Stimulated activated CD8-positive, alpha-beta memory T cell treated with anti-CD3 and anti-CD28 coated beads, Interleukin-12 subunit alpha, Interleukin-12 subunit beta, amount 100 ng/mL, for 24 hours (primary cell): ENCODE results near the gene DDX1.

Experiments used
- DNase-seq: peaks from one replicate; pipeline ENCODE4 v3.0.0-alpha.2; 2020; ENCODE audit errors: extremely low read depth

The DDX1 gene

DNA sequence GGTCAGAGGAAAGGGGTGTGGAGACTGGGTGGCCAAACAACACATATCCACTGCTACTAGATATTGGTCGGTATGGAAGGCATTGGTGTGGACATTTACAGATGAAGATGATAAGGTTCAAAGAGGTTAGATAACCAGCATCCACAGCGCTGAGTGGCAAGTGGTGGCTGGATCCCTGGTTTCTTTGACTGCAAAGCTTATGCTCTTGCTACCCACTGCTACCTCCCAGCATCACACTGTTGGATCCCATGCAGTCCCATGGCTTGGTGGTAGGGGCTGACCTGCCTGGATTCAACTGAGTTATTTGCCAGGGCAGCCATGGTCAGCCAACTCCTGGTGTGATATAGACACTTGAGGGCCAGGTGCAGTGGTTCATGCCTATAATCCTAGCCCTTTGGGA is 53.6 kb downstream of the DDX1 start:
- no peak for DNase-seq

DNA sequence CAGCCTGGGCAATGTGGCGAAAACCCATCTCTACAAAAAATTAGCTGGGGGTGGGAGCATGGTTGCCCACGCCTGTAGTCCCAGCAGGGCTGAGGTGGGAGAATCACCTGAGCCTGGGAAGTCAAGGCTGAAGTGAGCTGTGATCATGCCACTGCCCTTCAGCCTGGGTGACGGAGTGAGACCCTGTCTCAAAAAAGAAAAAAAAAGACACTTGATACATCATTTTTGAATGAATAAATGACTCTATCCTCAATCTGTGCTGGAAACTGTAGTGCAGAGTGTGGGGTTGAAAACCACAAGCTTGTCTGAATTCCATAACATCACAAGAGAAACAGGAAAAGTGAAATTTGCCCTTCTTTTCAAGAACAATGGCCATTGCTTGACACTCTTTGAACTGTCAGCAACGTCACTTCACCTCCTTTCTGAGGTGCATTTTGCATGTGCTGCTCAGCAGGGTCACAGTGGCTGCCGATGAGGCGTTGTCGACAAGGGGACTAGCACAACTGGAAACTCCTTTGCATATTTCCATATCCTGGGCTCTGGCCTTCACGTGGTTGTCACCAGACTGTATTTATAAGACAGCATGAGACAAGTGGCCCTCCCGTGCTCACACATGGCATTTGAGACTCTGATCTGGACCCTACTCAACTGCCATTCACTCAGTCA is 54.2 kb downstream of the DDX1 start:
- DNase-seq: no peak

DNA sequence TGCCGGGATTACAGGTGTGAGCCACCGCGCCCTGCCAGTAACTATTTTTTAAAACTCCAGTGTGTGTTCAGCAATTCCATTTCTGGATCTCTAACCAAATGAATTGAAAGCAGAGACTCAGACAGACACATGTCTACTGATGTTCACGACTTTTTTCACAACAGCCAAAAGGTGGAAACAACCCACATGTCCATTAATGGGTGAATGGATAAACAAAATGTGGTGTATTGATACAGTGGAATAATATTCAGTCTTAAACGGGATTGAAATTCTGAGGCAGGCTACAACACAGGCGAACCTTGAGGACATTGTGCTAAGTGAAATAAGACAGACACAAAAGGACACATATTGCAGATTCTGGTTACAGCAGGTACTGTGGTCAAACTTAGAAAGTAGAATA is 55.0 kb downstream of the DDX1 start:
- no peak for DNase-seq

DNA sequence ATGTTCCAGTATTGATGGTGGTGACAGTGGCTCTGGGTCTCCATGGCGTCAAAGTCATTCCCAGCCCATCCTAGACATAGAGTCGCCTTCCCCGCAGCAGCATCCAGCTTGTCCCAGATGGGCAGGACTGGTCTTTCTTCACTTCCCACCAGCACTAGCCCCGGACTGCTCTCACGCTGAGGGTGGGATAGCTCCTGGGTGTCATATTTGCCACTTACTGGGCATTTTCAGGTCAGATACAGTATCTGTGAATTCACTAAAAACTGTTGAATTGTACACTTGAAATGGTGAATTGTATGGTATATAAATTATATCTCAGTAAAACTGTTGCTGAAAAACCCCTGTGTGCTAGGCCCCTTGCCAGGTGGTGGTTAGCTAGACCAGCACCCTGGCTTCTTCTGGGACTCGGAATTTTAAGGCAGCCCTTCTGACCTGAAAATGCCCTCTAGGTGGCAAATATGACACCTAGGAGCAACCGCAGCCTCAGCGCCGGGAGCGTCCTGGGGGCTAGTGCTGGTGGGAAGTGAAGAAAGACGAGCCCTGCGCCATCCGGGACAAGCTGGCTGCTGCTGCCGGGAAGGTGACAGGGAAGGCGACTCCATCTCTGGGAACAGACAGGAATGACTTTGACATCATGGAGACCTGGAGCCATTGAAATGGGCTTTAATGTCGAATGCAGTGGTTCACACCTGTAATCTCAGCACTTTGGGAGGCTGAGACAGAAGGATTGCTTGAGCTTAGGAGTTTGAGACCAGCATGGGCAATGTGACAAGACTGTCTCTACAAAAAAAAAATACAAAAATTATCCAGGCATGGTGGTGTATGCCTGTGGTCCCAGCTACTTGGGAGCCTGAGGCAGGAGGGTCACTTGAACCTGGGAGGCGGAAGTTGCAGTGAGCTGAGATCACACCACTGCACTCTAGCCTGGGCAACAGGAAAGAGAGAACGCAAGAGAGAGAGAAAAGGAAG is 56.2 kb downstream of the DDX1 start:
- DNase-seq: no peak

DNA sequence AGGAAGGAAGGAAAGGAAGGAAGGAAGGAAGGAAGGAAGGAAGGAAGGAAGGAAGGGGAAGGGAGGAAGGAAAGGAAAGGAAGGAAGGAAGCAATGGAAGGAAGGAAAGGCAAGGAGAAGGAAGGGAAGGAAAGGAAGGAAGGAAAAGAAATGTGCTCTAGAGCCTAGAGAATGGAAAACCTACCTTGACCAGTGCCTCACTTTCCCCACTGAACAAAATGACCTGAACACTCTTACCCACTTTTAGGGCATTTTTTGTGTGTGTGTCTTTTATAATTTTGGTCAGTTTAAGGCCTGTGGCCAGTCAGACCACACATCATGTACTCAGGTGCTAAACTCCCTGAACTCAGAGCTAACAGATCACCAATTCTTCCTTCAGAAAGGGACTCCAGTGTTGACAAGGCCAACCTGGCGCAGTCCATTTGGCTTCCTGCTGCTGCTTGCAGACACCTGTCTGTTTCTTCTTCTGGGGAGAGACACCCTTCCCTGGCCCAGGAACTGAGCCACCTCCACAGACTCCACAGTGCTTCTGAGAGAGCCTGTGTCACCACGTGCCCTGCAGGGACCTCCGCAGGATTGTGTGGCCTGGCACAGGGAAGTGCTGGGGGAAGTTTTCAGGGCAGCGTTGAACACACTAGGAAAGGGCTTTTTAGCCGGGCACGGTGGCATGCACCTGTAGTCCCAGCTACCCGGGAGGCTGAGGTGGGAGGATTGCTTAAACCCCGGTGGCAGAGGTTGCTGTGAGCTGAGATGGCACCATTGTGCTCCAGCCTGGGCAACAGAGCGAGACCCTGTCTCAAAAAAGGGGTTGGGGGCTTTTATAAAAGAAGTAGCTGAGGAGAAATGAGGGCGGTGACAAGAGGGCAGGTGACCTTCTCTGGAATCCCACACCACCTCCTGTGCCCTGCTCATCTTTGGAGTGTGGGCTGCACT is 57.2 kb downstream of the DDX1 start:
- DNase-seq: no peak

DNA sequence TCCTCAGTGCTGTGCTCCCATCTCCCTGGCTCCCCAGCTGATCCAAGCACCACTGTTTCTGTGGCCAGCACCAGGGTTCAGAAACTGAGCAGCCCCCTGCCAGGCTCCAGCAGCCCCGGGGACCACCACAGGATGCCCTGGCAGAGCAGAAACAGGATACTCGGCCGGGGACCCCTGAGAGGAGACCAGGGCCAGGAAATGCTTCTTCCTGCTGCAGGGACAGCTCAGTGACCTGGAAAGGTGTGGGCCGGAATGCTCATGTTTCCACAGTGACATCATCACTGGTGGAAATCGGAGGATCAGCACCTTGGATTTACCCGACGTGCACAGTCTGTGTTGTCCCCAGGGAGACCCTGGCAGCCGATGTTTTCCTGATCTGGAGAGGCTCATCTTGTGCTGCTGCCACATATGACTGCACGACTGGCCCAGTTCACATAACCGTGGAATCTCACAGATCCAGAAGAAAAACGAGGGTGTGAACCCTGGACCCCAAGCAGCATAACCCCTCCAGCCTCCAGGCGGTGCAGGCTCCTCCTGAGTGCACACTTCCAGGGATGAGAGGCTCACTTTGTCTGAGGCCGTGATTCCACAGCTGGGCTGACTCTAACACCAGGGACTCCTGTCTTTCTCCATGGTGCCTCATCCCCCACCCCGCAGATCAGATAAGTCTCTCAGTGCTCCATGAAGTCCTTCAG is 58.0 kb downstream of the DDX1 start:
- no peak for DNase-seq

DNA sequence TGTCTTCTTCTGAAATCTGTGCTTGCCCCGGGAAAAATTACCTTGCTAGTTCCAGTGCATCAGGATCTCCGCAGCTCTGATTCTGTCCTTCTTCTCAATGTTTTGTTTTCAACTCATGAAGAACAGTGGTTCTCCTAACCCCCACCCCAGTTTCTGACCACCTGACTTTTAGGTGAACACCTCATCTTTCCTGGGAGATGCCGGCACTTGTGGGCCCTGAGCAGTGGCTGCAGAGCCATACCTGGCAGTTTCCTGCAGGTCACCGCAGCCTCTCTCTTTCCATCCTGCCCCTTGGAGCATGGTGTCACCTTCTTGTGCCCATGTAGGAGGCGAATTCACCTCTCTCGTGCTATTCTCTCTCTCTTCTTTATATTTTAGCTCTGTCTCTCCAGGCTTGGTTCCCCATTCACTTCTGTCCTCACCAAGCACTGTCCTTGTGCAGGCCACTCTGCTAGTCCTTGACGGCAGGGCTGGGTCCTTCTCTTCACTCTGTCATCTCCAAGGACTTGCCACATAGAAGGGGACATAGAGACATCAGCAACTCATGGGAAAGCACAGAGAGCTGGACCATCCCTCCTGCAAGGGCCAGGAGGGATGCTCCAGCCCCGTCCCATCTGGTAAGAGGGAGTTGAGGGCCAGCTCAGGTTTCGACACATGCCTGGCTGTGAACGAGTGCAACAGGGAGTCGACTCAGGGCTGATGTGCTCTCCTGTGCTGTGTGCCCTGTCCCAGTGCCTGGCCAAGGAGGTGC is 59.1 kb downstream of the DDX1 start:
- DNase-seq: no peak

DNA sequence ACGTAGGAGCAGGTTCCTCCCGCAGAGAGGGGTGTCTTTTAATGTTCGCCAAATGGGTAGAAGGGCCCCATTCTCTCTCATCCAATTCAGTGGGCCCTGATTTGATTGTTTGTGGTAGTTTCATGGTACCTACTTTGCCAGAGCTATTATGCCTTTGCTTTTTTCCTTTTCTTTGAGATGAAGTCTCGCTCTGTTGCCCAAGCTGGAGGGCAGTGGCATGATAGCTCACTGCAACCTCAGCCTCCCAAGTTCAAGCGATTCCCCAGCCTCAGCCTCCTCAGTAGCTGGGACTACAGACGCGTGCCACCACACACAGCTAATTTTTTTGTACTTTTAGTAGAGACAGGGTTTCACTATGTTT is 59.7 kb downstream of the DDX1 start:
- no peak for DNase-seq

DNA sequence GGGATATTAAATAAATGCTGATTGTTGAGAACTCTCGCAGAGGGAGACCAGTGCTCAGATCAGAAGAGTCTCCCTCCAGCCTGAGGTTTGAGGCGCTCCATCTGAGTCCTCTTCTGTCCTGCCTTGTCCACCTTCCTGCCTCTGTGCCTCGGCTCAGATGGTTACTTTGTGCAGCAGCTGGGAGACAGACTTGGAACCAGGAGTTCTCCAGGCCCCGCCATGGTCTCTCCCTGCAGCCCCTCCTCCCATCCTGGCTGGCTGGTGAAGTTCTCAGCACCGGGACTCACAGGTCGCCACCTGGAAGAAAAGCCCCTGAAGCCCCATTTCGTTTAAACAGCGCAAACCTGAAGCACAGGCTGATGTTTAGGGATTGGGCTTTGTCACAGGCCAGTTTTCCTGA is 60.6 kb downstream of the DDX1 start:
- DNase-seq: no peak

DNA sequence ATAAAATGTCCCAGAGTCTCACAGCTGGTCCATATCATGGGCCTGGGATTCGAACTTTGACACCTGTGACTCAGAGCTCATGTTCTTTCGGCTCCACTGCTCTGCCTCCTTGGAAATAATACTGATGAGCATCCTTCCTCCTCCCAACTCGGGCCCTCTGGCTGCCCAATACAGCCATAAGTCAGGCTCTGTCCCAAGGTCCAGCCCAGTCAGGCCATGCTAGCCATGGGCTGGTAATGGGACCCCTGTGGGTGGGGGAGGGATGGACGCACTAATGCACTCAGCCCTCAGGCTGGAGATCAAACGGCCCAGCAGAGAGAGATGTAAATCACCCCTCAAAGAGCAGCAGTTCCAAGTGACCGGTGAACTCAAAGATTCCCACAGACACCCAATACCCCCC is 61.1 kb downstream of the DDX1 start:
- no peak for DNase-seq

DNA sequence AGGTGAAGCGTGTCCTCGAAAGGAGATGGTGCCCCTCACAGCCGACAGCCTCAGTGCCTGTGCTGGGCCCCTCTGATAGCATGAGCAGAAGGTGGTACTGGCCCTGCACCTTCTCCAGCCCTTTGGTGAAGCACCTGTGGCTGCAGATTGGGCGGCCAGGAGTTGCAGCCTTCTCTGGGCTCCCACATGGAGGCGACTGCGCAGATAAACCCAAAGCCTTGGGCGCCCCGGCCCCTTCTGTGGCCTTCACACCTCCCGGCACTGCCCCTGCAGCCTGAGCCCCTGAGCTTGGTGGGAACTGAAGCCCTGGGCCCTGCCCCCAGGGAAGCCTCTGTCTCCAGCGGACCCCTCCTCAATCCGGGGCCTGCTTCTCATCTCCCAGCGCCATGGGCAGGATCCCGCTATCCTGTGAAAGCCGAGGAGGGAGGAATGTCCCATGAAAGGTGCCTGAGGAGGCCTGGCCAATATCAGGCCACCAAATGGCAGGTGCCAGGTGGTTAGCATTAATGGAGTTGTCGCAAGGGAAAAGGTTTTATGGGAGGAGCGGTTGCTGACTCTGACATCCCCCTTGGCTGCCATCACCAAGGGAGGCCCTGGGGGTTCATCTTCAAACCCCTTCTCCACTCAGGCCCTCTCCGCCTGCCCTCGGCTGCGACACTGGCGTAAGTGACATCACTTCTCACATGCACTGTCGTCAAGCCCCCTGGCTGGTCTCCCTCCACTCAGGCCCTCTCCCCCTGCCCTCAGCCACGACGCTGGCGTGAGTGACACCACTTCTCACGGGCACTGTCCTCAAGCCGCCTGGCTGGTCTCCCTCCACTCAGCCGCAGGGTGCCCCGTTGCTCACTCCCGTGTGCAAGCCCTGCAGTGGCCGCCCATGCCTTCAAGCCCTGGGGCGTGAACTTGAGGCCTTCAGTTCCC is 62.4 kb downstream of the DDX1 start:
- DNase-seq: no peak

DNA sequence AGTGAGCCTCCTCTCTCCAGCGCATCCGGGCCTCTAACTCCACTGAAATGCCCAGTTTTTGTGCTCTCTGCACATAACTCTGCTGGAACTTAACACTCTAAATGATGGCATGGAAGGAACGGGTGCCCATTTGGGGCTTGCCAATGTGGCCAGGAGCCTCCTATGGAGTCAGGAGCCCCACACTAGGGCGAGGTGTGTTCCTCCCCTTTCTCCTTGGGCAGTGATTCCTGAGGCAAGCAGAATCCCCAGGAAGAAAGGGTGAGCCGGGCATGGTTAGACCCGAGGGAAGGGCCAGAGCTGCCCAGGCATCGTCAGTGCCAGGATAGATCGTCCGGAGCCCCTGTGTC is 63.0 kb downstream of the DDX1 start:
- DNase-seq: no peak

DNA sequence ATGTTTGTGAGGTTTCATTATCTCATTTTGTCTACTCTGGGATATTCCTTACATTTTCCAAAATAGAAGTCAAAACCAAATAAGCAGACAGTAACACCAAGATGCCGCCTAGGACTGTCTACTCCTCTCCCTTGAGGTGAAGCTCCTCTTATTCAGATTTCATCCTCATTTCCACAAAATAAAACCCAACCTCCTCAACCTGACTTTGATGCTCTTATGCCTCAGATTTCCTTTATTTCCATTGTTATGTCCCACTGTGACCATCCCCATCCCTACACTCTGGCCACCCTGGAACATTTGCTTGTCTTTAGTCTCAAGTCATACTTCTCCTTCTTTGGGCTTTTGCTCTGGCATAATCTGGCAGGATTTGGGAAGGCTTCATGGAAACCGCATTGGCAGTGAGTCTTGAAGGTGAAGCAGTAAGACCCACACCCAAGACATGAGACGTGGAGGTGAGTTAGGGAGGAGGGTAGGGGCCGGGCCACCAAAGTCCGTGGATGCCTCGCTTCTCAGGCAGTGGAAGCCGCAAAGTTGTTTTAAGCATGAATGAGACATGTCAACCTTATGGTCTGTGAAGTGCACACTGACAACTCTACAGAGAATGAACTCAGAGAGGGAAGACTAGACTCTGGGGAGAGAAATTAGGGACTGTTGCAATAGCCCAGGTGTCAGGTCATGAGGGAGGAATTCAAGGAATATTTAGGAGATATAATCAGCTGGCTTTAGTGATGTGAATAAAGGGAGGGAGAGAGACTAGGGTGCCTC is 63.6 kb downstream of the DDX1 start:
- DNase-seq: no peak

DNA sequence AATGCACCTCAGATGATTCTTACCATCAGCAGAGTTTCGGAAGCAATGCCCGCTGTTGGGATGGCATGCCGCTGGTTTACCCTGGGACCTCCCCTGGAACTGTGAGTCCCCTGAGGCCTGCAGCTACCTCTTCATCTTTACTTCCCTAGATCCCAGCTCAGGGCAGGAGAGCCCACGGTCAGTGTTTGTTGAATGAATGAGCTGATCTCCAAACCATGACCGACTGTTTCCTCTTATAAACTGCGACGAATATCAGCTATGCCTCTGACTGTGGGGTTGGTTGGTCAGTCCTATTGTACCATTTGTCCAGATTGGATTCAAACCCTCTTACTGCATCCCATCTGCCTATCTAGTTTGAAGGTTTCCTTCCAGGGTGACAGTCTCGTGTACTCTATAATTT is 64.4 kb downstream of the DDX1 start:
- no peak for DNase-seq

DNA sequence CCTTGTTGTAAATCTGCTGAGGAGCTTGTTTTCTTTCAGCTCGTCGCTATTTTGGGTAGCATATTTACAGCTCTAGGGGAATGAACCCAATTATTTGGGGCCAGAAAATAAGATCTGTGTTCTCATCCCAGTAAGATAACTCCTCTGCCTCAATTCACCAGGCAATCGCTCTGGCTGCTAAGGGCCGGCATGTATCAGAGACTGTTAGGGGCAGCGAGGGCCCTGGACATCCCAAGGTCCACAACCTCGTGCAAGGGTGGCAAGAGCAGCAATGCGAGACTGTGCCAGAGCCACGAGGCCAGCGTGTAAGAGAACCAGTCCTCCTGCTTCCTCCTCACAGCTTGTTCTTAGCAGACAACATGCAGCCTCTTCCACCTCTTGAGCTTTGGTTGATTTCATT is 66.1 kb downstream of the DDX1 start:
- no peak for DNase-seq

DNA sequence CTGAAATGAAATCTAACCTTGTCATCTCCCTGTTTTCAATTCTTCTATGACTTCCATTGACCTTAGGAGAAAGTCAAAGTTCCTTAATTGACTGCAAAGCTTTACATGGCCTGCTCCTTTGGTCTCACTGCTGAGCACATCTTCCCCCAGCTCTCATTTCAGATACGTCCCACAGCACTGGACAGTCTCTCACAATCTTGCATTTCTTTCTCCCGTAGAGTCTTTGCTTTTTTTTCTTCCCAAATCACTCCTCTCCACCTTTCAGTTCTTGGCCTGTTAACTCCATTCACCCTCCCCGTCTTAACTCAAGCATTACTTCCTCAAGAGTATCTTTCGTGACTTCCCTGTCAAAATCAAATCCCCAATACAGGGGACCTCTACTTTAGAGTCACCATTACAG is 67.2 kb downstream of the DDX1 start:
- DNase-seq: no peak

DNA sequence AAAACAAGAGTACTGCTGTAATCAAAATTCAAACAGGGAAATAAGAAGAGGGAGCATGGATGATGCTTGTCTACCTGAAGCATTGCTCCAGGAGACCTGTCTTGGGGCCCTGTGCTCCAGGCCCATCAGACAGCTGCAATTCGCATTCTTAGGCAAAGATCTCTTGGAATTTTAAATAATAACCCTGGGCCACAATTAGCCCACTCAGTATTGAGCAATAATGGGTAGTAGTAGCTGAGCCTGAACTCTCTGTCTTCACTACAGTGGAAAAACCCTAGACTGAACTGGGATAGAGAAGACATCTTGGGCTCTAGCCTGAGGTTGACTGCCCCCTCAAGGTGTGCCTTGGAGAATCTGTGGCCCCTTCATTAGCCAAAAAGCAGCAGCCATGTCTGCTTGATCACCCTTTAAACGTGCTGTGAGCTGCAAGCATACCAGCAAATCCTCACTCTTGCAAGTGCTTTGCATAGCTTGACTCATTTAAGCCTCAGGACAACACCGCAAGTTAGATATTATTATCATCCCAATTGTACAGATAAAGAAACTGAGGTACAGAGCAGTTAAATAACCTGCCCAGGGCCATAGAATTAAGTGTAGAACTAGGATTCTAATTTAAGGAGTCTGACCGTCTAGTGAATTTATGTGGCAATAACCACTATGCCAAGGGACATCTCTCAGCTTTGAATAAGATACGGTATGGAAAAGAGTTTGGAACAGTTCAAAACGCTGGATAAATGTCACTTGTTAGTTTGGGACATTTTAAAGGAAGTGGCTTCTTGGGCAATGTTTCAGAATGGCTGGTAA is 69.0 kb downstream of the DDX1 start:
- DNase-seq: no peak

DNA sequence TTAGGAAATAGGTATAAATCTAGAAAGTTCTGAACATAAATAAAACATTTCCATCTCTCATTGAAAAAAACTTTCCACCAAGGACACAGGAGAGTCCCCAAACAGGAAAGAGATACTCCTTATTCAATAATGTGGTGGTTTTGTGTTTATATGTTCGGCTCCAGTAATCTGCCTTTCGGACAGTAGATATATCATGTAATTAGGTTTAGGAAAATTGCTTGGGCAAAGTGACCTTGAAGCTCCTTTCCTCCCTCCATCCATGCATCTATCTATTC is 69.6 kb downstream of the DDX1 start:
- DNase-seq: no peak

DNA sequence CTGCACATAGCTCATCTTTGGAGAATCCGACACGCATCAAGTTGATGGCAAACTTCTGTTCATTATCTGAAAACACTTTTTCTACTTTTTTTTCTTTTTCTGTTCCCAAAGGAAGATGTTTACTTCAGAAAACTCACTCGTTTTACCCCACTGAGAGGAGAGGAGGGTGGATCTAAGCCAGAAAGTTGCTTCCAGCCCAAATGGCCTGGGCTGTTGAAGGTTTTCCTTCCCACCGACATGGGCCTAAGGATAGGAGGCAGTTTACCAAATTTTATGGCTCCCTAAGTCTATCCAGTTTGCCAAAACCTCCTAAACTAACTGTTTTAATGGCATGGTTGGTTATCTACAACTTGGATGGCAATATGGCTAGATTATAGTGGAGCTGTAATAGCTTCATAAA is 70.4 kb downstream of the DDX1 start:
- no peak for DNase-seq
